Breast epithelium (tissue), 3 donors: ENCODE results near the gene CLTC.

Source experiments
- POLR2A ChIP-seq: fragments of 450-650 bp; IDR thresholded peaks from one replicate; pipeline ENCODE4 v1.6.1; 2016; ENCODE audit warnings: antibody characterized with exemption, mild to moderate bottlenecking, moderate library complexity
- POLR2AphosphoS5 ChIP-seq, 3 donors: sonication (generic); formaldehyde crosslinking; IDR thresholded peaks; one replicate each; pipeline ENCODE4 v1.6.1; 2017; ENCODE audit warnings: antibody characterized with exemption in 3 of 3
- TF ChIP-seq, protein P1 (sequence below), 3 donors: fragments of 450-650 bp; IDR thresholded peaks; one replicate each; pipeline ENCODE4 v1.5.1; 2016 to 2017; ENCODE audit warnings: antibody characterized with exemption in 3 of 3, mild to moderate bottlenecking in 3 of 3, moderate library complexity in 3 of 3

- TF ChIP-seq POLR2A (no peak), POLR2AphosphoS5 (IDR thresholded peaks at IDR 0.05) (no peak)
- TF ChIP-seq, protein P1, sequence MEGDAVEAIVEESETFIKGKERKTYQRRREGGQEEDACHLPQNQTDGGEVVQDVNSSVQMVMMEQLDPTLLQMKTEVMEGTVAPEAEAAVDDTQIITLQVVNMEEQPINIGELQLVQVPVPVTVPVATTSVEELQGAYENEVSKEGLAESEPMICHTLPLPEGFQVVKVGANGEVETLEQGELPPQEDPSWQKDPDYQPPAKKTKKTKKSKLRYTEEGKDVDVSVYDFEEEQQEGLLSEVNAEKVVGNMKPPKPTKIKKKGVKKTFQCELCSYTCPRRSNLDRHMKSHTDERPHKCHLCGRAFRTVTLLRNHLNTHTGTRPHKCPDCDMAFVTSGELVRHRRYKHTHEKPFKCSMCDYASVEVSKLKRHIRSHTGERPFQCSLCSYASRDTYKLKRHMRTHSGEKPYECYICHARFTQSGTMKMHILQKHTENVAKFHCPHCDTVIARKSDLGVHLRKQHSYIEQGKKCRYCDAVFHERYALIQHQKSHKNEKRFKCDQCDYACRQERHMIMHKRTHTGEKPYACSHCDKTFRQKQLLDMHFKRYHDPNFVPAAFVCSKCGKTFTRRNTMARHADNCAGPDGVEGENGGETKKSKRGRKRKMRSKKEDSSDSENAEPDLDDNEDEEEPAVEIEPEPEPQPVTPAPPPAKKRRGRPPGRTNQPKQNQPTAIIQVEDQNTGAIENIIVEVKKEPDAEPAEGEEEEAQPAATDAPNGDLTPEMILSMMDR (IDR thresholded peaks at IDR 0.05): no peak
These were observed 18.1 kb downstream of the CLTC start for GRCh38 chr17:59637611-59638310.
